GM19238 (cell line): ENCODE results near the gene PDE3B.
"Not testable (repeated sequence)": the region's sequence is repeated elsewhere in the genome, so short reads cannot be mapped to it uniquely, and the experiment has no call there.

Source experiments
- DNase-seq: peaks from one replicate; pipeline ENCODE4 v3.0.0; 2011; ENCODE audit warnings: low spot score; ENCODE audit not compliant: insufficient read length

Gene PDE3B

DNA sequence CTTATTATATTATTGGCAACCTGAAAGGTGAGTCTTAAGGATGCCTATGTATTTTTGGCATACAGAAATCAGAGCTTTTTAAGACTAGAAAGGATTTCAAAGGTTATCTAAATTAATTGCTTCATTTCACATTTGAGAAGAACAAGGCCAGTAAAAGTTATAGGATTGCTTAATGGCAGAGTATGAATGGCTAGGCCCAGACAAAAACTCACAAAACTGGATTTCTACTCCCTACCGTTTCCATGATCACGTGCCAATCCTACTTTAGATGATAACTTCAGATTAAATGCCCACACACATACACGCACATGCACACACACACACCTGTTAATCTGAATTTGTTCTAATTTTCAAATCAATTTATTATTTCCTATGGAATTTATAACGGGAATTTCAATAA, 1.8 kb upstream of the PDE3B start:
- no peak for DNase-seq

DNA sequence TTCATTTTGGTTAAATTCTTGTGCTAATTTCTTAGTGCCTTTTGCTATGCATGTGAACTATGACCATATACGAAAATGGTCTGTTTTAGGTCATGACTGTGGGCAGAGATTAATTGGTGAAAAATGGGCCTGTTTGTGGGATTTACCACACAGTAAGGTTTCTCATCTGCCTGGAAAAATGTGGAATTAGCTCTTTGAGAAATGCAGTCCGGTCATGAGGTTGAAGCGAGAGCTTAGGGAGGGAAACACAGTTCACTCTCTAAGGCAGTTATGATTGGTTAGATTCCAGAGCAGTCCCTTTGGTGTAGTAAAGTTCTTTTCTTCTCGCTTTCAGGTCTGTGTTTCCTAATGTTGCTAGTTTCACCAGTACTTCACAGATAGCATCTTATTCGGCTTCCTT, 1.2 kb upstream of the PDE3B start:
- DNase-seq: no peak

DNA sequence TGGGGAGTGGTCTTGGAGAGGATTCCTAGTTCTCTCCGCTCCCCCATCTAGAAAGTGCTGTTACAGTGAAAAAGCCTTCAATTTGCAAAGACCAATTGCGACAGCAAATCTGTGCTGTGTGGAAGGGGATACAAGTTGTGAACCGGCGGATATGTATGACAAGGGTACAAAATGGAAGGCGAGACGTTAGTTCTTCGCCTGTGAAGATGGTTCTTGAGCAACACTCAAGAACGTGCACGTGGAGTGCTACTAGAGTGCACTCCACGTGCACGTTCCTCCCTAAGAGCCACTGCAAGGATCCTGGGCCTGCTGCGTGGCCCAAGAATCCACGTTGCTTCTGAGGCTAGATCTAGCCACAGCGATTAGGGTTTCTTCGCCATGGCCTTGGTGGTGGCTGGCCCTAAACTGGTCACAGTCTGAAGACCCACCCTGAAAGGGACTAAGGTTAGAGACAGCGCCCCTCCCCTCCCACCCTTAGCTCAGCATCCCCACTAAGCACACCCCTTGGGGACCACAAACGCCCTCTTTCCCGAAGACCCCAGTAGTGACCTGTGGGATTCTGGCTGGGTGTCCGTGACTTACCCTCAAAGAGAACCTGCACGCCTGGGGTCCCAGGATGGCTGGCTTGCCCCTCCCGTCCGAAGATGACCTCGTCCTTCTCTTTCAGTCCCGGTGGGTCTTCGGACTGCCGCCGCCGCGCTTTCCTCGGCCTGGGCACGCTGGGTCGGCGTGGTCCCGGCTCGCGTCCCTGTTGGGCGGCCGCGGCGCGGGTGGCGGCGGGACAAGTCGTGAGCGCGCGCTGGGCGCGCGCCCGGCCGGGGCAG, 519 bp upstream of the PDE3B start:
- DNase-seq: no peak

DNA sequence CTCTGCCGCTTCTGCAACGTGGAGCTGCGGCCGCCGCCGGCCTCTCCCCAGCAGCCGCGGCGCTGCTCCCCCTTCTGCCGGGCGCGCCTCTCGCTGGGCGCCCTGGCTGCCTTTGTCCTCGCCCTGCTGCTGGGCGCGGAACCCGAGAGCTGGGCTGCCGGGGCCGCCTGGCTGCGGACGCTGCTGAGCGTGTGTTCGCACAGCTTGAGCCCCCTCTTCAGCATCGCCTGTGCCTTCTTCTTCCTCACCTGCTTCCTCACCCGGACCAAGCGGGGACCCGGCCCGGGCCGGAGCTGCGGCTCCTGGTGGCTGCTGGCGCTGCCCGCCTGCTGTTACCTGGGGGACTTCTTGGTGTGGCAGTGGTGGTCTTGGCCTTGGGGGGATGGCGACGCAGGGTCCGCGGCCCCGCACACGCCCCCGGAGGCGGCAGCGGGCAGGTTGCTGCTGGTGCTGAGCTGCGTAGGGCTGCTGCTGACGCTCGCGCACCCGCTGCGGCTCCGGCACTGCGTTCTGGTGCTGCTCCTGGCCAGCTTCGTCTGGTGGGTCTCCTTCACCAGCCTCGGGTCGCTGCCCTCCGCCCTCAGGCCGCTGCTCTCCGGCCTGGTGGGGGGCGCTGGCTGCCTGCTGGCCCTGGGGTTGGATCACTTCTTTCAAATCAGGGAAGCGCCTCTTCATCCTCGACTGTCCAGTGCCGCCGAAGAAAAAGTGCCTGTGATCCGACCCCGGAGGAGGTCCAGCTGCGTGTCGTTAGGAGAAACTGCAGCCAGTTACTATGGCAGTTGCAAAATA, 816 bp downstream of the PDE3B start:
- peak; percentile 37 for DNase-seq

DNA sequence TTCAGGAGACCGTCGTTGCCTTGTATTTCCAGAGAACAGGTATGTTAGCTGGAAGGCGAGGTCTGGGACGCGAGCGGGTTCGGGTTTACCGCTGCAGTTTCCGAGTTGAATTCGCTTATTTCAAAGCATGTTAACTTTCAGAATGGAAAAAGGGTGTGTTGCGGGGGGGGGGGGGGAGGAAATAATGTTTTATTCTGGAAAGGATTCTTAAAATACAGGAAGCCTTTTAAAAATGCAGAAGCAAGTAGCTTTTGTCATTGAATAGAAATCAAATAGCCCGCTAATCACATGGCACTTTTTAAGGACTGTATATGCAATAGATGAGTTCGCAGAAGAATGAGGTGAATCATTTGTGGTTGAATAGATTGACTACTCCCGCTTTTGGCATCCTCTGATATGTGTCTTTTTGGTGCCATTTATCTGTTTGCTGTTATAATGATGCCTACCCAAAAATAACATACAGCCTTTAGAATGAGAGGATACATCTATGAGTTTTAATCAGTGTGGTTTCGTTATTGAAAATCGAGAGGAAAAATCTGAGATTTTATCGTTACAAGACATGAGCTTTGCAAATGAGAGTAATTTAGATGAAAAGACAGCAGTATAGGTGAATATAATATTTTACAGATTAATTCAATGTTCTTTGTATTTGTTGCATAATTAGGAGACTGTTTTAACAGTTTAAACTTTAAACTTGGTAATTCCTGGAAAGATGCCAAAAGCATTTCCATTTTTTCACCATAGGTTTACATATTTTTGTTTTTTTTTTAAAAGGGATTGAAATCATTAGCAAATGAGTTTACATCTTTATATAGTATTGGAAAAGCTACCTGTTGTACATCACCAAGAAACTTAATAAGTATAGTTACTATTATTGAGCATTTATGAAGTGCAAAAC, 1.7 kb downstream of the PDE3B start:
- DNase-seq: no peak

DNA sequence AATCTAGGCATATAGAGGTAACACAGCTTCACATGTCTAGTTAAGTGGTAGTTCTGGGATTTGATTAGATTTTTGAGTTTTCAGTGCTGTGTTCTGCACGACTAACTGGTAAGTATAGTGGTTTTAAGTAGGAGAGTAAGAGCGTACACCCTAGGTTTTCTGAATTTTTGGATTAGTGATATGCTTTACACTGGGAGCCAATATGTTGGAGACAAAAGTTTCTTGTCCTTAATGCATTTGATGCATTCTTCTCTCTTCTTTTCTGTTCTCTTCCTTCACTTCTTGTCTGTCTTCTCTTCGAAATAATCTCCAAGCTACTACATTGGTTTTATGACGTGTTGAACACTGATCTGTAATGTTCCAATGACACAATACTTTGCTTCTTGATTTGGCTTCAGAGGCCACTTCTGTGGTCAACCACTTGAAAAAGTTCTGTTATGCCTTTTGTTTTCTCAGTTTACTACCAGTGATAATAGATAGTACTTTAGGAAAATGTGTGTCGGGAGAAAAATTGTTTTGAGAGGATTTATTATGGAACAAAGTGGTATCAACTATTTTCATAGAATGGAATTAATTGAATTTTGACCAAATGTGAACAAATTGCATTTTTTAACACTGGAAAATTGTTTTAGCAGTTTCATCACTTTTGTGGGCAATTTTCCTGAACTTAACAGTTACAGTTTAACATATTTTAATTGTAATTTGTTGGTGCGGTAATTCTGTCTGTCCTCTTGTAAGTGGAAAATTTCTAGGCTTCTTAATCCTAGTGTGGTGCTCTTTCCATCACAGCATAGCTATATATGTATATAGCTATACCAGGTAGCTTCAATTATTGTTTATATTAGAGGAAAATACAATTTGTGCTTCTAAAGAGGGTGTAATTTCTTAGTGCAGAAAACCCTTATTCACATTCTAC, 2.6 kb downstream of the PDE3B start:
- no peak for DNase-seq

DNA sequence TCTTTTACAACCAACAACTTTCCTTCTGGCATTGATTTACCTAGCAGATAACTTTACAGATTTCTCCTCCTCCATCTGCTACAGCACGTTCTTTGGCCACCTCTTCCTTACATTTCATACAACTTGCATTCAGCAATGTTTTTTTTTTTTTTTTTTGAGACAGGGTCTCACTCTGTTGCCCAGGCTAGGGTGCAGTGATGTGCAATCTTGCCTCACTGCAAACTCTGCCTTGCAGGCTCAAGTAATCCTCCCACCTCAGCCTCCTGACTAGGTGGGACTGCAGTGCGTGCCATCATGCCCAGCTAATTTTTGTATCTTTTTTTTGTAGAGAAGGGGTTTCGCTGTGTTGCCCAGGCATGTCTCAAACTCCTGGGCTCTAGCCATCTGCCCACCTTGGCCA, 6.5 kb downstream of the PDE3B start:
- no peak for DNase-seq

DNA sequence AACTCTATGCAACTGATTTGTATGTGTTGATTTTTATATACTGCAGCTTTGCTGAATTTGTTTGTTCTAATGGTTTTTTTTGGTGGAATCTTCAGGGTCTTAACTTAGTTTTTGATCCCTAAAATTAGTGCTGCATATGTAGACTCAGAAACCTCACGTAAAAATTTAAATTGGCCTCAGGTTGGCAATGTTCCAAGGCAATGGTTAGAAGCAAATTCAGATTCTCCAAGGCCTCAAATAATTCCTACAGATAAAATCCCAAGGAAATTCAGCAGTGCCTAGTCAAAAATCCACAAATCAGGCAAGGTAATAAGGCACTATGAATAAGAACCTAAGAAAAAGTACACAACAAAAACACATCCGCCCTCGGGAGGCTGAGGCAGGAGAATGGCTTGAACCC, 9.5 kb downstream of the PDE3B start:
- no peak for DNase-seq

DNA sequence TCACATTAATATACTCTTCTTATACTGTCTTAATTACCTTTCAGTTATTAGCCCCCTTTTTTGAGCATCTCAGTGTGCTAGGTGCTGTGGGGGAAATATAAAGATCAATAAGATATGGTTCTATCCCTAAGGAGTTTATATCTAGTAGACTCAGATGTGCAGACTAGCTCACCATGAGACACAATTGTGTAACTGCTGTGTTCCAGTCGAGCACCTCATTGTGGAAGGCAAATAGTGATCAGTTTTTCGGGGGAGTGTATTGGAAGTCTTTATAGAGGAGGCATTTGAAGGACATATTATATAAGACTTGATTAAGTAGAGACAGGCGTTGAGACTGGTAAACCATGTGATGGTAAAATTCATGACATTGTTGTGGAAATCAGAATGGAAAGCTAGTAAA, 11.8 kb downstream of the PDE3B start:
- DNase-seq: no peak

DNA sequence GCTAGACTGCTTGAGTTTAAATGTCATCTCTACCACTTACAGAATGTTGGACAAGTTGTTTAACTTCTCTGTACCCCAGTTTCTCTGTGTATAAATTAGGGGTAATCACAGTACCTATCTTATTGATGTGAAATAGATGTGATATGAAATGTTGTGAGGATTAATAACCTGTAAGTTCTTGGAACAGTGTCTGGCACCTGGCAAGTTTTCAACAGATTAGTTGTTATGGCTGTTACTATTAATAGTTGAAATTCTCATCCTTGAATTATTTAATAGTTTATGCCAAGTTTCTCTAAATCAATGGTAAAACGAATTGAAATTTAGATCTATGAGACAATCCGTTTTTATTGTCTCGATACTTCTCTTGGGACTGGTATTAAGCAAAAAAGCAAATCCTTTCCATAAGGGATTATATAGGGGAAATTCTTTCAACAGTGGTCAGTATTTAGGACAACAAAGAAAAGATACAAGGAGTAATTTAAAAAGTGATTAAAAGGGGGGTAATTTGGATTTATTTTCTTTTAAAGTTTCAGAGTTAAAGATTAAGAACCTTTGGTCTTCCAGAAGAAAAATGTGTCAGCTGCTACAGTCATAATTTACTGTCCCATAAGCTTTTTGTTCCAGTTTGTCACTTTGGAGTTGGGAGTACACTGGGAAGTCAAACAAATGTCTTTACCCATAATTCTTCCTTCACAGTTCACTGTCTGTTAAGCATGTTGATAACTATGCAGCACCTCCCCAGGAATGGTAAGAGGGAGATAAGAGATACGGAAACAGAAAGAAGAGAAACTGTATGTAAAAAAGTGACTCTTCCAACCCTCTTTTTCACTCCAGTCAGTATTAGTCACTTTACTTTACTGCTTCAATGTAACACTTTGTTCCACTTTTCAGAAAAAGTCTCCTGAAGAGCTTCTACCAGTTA, 13.2 kb downstream of the PDE3B start:
- DNase-seq: no peak

DNA sequence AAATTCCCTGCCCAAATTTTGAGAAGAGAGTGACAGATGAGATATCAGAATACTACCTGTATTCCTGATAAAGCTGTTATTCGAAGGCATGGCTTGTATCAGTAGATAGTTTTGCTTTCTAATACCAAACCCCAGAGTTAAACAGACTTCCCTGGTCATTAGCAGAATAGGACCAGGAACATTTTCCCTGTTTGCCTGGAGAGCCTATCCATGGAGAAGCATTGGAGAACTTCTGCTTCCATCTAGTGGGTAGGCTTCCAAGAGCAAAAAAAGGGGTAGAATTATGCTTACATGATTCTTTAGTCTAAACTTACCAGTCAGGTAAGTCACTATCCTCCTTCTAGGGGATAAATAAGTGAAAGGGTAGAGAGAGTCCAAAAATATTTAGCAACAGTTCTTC, 14.2 kb downstream of the PDE3B start:
- no peak for DNase-seq

DNA sequence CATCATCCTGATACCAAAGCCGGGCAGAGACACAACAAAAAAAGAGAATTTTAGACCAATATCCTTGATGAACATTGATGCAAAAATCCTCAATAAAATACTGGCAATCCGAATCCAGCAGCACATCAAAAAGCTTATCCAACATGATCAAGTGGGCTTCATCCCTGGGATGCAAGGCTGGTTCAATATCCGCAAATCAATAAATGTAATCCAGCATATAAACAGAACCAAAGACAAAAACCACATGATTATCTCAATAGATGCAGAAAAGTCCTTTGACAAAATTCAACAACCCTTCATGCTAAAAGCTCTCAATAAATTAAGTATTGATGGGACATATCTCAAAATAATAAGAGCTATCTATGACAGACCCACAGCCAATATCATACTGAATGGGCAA, 21.3 kb downstream of the PDE3B start:
- not testable (repeated sequence) for DNase-seq

DNA sequence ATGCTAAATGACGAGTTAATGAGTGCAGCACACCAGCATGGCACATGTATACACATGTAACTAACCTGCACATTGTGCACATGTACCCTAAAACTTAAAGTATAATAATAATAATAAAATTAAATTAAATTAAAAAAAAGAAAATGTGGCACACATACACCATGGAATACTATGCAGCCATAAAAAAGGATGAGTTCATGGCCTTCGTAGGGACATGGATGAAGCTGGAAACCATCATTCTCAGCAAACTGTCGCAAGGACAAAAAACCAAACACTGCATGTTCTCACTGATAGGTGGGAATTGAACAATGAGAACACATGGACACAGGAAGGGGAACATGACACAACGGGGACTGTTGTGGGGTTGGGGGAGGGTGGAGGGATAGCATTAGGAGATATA, 23.7 kb downstream of the PDE3B start:
- not testable (repeated sequence) for DNase-seq

DNA sequence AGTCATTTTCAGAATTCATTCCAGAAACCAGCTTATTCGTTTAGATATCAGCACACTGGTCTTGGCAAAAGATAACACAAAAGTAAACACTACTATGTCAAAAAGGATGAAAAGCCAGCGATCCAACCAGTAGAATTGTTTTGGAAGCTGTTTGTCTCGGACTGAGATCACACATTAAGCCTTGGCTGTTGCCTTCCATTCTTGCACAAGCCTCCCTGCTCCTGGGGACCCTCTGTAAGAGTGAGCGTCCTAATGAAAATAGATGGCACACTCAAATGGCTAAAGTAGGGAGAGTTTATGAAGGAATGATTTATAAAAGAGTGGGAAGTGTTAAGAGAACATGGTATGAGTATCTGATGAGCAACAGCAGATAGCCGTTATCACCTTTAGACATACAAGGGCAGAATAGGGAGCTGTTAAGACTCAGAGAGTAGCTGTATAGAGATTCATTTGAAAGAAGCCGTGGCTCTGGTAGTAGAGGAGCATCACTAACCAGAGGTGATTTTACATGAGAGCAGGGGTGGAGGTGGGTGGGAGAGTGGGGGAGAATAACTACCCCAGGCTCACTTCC, 25.2 kb downstream of the PDE3B start:
- no peak for DNase-seq

DNA sequence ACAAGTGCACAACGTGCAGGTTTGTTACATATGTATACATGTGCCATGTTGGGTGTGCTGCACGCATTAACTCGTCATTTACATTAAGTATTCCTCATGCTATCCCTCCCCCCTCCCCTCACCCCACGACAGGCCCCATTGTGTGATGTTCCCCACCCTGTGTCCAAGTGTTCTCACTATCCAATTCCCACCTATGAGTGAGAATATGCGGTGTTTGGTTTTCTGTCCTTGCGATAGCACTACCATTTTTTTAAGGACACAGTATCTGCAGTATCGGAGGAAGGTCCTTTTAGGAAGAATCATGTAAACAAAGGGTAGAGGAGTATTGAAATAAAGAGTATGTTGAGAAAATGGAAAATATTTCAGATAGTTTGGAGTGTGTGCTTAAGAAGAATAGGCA, 25.9 kb downstream of the PDE3B start:
- no peak for DNase-seq

DNA sequence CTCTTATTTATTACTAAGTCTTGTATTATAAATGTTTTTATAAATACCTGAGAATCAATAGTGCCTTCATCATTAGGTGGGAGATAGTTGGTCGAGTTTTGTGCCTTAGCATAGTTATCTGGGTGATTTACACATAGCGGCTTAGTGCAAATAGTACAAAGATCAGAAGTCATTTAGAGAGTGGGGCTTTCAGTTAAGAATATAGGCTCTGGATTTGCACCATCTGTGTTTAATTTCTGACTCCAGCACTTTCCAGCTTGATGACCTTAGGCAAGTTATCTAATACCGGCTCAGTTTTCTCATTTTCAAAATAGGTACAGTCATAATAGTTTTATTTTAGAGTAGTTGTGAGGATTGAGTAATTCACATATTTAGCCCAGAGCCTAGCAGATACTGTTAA, 26.4 kb downstream of the PDE3B start:
- no peak for DNase-seq

DNA sequence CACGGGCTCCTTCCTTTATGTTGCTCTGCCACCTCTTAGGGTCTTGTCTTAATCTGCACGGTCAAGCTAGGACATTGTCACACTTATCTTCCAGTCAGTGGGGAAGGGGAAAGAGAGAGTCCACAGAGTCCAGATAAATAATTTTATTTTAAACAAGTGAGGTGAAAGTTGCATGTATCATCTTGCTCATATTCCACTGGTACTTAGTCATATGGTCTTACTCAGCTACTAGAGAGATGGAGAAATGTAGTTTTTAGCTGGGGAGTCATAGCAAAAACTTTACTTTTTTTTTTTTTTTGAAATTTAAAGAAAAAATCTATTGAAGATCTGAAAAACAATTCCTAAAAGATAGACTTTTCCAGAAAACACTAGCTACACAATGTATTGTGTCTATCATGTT, 29.0 kb downstream of the PDE3B start:
- DNase-seq: no peak

DNA sequence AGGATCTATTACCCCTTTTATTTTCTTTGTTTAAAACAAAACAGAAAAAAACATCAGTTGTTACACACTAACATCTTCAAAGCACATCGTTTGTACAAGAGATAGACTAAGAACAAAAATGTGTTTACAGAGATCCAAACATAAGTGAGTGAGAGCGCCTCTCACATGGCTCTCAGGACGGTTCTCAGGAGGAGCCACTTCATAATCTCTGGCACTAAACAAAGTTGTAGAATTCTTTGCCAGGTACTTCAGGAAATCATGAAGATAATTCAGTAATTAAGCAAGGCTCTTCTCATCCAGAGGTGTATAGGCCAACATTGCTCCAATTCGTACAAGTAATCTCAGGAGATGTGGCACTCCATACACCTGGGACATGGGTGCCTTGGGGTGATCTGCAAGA, 29.8 kb downstream of the PDE3B start:
- DNase-seq: no peak

DNA sequence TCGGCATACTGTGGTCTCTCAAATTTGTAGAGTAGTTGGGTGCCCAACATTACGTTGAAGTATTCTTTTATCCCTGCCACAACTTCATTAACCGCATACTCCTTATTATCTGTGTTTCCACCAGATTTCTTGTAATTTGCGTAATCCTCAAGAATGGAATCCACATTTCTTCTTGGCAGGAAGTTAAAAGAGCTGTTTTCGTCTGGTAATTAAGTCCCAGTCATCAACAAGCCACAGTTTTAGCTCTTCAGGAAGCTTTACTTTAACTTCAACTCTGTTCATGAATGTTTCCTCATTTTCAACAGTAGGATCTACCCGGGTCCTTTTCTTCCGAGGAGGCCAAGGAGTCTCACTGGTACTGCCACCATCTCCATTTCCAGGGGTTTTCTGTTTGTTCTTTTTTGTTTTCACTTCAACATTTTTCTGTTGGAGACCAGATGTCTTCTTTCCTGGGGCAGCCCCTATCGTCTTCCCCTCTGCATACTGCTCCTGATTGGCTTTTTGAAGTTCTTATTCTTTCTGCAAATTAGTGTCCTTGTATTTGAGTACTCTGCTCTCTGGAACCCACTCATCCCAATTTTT, 30.3 kb downstream of the PDE3B start:
- DNase-seq: no peak
